Adrenal gland (tissue), 5 donors: ENCODE results near the gene PYCR2.

Source experiments
- POLR2A ChIP-seq, 2 donors: fragments of 450-650 bp; IDR thresholded peaks; one replicate each; pipeline ENCODE4 v1.6.1; 2017; ENCODE audit warnings: antibody characterized with exemption in 2 of 2, mild to moderate bottlenecking in 2 of 2, moderate library complexity in 1 of 2
- TF ChIP-seq, protein P1 (sequence below), 6 experiments: fragments of 450-650 bp in 4 of 6; fragments of 200-600 bp in 2 of 6; sonication (generic) in 1 of 6; IDR thresholded peaks; 1 replicate in 5 of 6; 2 replicates in 1 of 6; pipeline versions ENCODE4 v1.5.1 to v1.8.0; 2016 to 2021; ENCODE audit warnings: antibody characterized with exemption in 6 of 6, mild to moderate bottlenecking in 2 of 6, moderate library complexity in 1 of 6
- donor health status: DM: no; HTN: no; CAD: no.

DNA sequence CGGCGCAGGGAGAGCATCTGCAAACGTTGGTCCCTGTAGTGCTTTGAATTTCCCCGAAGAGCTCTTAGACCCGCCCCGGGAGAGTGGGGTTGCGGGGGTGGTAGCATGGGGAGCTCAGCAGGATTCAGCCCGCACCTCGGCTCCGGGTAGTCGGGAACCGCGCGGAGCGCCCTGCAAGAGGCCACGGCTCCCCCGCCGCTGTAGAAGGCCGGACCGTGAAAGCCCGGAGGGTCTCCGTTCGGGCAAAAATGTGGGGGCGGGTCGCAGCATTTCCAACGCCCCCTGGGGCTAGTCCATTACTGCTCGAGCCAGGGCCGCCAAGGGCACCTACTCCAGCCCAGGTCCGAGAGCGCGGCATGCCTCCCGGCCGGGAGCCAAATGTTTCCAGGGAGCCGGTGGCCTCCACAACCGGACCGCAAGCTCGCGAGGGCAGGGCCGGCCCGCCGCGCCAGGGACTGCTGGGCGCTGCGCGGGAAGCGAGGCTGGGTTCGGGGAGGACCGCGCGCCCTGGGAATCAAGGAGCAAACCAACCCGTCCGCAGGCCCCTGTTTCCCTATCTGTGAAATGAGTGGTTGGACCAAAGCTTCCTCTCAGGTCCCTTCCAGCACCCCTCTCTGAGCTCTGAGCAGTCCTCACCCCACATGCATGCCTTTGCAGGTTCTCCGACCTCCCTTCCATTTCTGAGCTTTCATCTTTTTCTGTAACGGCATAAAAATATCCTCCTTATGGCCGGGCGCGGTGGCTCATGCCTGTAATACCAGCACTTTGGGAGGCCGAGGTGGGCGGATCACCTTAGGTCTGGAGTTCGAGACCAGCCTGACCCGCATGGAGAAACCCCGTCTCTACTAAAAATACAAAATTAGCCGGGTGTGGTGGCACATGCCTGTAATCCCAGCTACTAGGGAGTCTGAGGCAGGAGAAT, 41.1 kb downstream of the PYCR2 start:
- TF ChIP-seq, protein P1, sequence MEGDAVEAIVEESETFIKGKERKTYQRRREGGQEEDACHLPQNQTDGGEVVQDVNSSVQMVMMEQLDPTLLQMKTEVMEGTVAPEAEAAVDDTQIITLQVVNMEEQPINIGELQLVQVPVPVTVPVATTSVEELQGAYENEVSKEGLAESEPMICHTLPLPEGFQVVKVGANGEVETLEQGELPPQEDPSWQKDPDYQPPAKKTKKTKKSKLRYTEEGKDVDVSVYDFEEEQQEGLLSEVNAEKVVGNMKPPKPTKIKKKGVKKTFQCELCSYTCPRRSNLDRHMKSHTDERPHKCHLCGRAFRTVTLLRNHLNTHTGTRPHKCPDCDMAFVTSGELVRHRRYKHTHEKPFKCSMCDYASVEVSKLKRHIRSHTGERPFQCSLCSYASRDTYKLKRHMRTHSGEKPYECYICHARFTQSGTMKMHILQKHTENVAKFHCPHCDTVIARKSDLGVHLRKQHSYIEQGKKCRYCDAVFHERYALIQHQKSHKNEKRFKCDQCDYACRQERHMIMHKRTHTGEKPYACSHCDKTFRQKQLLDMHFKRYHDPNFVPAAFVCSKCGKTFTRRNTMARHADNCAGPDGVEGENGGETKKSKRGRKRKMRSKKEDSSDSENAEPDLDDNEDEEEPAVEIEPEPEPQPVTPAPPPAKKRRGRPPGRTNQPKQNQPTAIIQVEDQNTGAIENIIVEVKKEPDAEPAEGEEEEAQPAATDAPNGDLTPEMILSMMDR (IDR thresholded peaks at IDR 0.05): no peak
- no peak for TF ChIP-seq POLR2A (IDR thresholded peaks at IDR 0.05)
